ENCODE data around the gene KRT86.

KRT86 gene

DNA sequence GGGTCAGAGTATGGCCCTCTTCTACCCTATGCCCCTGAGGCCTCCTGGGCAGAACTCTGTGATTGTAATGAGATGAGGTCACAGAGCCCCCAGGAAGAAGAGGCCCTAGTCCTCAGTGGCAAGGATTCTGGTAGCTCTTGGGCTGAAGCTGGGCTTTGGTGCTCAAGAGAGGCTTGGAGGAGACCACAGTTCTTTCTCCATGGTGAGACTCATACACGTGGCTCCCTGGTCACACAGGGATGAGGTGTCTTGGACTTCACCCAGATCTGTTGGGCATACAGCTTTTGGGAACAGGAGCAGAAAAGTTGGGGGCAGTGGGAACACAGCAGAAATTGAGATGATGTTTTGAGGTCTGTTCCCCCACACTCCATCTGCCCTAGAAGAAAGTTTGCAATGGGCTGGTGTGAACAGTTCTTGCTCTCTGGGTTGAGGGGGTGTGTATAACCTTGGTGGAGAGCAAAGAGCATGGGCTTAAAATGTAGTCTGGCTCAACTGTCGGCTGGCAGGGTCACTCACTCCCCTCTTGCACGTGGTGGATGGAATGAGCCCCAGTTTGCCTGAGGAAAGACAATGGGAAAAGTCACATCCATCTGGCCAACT lies at the start of gene KRT86:
KRT86 (plus strand) TSS at position 125 of the 600 bp plus-strand sequence. CDS start 27,272 bp downstream, outside the sequence.
- DNase-seq (ENCODE audit: low read depth): no peak

DNA sequence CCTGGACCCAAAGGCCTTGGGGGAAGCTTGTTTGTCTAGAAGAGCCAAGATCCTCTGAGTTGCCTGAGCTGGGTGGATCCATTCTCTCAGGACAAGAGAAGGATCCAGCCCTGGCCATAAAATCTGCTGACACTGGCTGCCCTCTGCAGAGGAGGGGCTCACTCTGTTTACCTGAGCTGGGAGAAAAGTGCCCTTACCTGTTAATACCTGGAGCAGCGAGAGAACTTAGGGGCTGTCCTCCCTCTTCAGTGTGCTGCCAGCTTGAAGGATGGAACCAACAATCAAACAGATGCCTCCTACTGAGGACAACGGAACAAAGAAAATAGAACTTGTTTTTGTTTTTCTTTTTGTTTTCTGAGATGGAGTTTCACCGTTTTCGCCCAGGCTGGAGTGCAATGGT lies 48.7 kb upstream of the KRT86 start:
- no peak for DNase-seq (ENCODE audit: low read depth)

DNA sequence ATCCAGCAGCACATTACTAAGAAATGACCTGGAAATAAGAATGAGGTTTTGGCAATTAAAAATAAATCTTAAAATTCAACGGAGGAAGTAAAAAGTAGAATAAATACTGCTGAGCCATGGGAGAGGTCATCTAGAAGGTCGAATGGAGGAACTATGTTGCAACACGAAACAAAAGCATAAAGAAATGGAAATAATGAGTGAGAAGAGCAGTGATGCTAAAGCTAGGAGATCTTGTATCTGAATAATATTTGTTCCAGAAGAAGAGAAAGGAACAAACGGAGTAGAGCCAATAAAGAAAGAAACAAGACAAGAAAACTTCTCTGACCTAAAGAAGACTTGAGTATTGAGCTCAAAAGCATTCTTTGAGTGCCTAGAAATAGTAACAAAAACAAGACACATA lies 48.0 kb upstream of the KRT86 start:
- DNase-seq (ENCODE audit: low read depth): no peak

DNA sequence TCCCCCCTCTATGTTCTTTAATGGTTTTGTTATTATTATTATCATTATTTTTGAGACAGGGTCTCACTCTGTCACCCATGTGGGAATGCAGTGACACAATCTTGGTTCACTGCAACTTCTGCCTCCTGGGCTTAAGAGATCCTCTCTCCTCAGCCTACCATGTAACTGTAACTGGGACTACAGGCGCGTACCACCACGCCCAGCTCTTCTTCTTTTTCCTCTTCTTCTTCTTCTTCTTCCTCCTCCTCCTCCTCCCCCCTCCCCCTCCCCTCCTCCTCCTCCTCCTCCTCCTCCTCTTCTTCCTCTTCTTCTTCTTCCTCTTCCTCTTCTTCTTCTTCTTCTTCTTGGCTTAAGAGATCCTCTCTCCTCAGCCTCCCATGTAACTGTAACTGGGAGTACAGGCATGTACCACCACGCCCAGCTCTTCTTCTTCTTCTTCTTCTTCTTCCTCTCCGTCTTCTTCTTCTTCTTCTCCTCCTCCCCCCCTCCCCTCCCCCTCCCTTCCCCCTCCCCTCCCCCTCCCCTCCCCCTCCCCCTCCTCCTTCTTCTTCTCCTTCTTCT lies 46.8 kb upstream of the KRT86 start:
- DNase-seq (ENCODE audit: low read depth): no peak

DNA sequence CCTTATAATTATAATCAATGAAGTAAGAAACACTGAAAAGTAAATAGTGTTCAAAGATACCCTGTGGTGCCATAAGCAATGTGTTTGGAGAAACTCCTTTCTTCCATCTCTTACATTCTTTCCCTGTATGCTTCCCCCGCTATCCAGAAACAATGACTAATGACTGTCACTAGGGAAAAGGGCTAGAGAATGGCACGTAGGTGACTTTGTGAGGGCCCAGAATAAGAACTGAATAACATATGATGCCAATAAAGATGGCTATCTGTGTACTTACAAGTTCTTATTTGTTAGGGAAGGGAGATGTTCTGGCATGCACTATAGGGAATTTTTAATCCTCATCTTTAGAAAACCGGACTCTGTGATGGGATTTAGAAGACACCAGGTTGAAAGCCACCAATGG lies 46.1 kb upstream of the KRT86 start:
- no peak for DNase-seq (ENCODE audit: low read depth)

DNA sequence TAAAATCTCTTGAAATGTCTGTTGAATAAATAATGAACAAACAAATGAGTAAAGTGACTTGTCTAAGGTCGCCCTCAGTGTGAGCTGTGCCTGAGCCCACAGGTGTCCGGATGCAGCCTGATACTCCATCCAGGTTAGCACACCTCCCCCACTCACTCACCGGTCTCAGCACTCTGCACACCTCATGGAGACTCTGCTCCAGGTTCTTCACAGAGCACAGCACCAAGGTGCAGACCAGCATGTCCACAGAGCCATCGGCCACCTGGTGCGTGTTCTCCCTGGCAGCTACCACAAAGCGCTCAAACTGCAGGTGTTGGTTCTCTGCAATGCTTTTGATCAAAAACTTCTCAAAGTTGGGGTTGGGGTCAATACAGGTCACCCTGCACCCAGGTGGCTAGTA lies 45.5 kb upstream of the KRT86 start:
- DNase-seq (ENCODE audit: low read depth): no peak

DNA sequence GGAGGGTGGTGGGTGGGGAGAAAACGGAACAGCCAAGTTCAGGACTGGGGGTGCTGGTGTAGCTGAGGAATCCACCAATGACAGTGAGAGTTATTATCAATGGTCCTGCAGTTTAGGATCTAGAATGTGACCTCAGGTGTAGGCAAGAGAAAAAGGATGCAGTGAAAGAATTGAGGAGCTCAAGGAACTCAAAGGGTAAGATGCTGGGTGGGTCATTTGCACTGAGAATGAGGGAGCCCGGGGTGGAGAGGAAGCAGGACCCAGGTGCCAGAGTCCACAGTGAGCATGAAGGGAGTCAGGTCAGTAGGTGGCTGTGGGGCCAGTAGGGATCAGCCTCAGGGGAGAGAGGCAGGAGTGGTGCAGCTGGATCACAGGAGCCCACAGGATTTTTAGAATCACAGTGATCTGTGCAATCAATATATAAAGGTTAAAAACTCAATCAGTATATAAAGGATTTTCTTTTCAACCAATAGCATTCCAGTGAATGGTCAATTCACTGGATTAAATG lies 44.6 kb upstream of the KRT86 start:
- DNase-seq (ENCODE audit: low read depth): peak; percentile 45

DNA sequence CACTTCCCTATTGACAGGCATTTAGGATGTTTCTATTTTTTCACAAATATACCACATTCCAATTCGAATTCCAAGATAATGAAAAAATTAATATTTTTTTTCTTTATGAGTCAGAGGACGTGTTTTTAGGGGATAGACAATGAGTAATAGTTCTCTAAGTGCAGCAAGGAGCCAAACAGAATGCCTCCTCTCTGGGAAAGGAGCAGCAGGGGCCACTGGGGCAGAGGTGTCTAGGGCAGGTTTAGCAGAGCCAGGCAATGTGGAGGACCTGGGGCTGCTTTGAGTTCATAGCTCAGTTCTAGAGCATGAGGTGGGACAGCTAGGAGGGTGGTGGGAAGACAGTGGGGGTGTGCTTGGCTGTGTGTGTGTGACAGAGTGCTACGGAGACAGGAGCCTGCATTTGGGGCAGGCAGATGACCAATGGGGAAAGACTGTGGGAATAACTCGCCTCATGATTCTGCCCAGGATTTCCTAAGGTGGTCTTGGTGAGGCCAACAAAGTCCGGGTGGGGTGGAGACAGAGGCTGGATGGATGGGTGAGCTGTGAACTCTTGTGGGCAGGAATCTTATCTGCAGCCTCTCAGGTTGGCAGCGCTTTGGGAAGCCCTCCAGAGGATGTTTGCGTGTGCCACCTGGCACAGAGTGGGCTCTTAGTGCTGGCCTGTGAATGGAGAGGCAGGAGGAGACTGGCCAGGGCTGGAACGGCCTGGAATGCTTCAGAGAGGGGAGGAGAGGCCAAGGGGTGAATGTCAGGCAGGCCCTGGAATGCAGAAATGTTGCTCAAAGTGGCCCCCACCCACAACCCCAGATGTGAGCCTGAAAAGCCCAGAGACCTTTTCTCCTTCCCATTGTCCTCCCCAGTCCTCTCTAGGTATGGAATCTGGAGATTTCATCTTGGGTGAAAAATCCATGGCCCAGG lies 43.8 kb upstream of the KRT86 start:
- DNase-seq (ENCODE audit: low read depth): peak; percentile 91

DNA sequence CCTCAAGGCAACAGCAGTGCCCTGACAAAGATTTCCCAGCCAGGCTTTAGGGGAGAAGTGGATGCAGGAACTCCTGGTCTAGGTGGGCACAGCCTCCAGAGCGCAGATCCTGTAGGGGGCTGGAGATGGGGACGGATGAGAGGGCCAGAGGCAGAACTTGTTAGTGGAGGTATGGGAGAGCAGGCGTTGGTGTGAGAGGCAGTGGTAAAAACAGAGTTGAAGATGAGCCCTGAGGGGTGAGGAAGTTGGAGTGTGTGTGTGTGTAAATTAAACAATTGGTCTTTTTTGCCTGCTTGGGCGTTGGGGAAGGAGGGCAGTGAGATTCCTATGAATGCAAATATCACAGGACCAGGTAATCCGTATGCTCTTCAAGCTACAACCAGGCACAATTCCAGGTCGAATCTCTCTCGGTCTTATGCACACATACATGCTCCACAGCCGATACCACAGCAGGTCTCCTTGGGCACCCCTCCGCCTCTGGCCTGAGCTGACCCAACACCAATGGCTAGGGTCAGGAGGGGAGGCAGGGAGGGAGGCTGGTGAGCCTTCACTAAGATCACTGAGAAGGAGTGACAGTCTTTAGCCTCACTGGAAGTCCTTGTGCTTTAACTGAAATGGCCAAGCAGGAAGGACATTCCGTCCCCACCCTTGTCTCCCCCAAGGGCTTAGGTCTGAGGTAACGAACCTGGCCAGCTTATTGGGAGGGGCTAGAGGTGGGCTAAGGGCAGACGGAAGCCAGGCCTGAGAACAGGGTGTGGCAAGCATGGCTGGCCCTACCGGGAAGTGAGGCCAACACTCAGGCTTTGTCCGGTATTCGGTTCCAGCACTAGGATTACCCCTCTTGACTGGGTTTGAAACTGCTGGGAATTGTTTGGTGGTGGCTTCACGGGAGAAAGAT lies 42.9 kb upstream of the KRT86 start:
- DNase-seq (ENCODE audit: low read depth): no peak

DNA sequence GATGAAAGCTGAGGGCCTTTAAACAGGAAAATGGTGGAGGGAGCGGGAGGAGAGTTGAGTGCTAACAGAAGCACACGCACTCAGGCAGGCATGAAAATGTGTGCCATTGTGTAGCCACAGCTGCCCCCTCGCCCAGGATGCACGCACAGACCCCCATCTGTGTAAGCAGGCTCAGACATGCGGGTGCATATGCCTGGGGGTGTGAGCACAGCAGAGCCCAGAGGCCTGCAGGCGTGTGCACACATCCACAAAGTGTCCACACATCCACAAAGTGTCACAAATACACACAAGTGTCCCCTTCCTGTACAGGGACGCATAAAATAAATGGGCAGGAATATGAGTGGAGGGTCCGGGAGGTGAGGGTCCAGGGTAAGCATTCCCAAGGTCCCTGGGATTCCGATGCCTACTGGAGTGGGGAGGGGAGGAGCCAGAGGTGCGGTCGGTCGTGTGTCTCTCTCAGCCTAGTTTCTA lies 42.2 kb upstream of the KRT86 start:
- no peak for DNase-seq (ENCODE audit: low read depth)

DNA sequence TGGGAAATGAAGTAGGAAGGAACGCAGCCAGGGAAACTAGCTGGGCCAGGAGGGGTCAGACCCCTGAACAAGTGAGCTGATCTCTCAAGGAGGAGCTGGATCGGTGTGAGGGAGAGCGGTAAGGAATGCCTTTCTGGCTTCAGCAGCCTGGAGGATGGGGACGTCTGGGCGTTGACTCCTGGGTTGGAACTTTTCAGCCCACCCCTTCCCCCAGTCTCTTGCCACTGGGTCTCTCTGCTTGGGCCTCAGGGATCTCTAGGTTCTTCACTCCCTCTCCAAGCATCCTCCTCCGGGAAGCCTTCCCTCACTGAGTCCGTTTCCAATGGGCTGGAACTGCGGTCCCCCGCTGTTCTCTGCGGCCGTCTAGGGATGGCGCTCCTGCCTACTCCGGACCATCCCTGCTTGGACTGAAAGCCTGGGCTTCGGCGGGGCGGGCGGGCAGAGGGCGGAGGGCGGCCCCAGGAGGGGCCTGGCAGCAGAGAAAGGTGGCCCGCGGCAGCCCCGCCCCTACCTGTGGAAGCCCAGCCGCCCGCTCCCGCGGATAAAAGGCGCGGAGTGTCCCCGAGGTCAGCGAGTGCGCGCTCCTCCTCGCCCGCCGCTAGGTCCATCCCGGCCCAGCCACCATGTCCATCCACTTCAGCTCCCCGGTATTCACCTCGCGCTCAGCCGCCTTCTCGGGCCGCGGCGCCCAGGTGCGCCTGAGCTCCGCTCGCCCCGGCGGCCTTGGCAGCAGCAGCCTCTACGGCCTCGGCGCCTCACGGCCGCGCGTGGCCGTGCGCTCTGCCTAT lies 41.6 kb upstream of the KRT86 start, which contains the start of gene KRT7:
KRT7 (plus strand) TSS at position 570 of the 788 bp plus-strand sequence; CDS start at position 624, 54 bp downstream.
- DNase-seq (ENCODE audit: low read depth): no peak

DNA sequence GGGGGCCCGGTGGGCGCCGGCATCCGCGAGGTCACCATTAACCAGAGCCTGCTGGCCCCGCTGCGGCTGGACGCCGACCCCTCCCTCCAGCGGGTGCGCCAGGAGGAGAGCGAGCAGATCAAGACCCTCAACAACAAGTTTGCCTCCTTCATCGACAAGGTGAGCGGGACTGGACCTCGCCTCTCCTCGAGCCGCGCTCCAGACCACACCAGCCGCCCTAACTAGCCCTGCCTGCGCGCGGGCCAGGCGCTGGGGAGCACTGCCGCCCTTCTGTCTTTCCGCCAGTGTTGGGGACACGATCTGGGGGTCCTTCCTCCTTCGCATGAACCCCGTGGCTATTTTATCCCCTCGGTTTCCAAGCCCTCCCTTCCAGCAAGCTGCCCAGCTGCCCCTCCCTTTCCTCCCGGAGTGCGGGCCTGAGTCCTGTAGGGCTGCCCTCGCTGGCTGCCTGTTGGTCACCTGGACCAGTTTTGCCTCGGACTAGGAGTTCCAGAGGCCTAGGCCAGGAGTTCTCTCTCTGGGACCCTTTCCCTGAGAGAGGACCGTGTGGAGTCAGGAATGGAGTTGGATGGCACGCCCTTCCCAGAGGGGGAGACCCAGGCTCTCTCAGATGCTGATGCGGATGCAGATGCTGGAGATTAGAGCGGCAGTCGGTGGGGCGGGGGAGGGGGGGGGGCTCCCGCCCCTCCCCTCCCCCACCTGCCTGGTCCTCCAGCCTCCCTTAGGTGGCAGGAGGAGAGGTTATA lies 40.8 kb upstream of the KRT86 start:
- DNase-seq (ENCODE audit: low read depth): no peak

DNA sequence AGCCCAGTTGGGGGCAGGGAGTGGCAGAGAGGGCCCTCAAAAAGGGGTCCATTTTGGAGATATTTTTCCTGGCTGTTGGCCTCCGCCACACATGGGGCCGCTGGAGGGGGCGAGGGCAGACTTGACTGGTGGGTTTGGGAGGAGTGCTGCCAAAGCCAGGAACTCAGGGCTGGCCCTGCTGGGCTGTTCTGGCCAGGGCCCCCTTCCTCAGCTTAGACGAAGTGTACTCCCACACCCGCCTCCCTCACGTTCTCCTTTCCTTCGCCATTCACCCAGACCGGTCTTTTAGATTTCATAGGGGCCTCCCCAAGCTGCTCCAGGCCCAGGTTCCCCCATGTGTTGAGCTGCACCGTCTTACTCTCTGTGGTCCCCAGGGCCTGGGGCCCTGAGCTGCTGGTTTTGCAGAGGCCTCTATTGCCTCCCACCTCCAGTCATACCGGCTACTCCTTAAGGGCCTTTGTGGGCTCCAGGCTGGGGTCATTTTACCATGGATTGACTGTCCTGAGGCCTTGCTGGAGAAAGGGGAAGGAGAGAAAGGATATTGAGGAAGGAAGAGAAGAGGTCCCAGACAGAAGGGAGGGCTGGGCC lies 40.1 kb upstream of the KRT86 start:
- DNase-seq (ENCODE audit: low read depth): no peak

DNA sequence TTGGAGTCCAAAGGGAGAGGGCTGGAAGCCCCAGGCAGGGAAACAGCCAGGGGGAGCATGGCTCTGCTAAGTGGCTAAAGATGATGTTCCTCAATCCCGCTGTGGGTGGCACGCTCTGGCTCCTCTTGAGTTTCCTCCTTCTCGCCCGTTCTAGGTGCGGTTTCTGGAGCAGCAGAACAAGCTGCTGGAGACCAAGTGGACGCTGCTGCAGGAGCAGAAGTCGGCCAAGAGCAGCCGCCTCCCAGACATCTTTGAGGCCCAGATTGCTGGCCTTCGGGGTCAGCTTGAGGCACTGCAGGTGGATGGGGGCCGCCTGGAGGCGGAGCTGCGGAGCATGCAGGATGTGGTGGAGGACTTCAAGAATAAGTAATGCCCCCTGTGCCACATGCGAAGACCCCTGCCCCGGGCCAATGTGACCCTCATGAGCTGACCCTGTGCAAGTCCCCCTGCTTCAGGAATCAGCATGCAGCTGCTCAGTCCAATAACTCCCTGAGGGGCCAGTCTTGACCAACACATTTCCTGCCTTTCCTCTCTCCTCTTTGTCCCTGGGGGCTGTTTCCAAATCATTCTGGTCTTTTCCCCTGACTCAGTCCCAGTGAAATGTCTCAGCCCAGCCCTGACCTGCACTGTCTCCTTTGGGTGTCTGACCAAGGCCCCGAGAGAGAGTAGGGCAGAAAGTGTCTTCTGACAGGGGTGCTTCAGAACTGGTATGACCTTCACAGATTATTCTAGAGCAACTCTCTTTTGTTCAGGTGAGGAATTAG lies 39.3 kb upstream of the KRT86 start:
- no peak for DNase-seq (ENCODE audit: low read depth)

DNA sequence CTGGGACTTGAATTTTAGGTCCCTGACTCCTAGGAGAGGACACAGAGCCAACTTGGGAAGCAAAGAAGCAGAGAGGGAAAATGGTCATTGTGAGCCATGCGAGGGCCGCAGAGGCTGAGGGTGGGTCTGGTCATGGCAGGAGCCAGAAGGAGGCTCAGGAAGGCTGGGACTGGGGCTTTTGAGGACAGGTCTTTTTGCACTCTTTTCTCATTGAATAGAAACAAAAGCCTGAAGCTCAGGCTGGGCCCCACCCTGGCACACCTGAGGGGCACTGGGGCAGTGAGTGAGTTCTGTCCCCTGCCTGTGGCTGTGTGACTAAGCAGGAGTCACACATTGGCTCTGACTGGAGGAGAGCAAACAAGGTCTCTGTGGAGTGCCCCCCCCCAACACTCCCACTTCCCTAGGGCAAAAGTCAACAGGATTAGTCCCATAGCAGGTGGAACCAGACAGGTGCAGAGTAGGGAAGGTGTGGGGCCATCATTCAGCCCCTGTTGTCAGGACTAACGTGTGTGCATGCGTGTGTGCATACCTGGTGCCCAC lies 38.6 kb upstream of the KRT86 start:
- no peak for DNase-seq (ENCODE audit: low read depth)

DNA sequence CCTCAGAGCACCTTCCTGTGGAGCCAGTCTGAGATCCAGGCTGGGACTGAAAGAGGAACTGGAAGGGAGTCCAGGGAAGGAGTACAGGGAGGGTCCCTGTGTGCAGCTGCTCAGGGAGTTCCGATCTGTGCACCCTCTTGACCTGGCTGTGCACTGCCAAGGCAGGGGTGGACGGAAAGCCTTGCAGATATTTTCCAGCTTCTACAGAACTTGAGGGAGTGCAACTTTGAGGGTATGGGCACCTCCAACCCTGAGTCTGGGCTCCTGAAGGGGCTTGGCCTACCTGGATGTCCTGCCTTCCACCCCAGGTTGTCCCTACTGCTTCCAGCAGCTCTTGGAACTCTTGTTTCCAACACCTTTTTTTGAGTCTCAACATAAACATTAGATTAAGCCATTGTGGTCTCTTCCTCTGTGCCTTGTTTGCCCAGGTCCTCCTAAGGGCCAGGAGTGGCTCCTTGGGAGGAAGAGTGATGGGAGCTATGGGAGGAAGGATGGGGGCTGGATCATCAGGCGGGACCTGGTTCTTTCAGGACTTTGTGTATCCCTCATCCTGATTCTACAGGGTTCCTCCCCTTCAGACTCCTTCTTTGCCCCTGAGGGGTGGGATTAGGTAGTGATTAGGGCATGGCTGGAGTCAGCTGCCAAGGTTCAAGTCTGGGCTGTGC lies 37.9 kb upstream of the KRT86 start:
- no peak for DNase-seq (ENCODE audit: low read depth)

DNA sequence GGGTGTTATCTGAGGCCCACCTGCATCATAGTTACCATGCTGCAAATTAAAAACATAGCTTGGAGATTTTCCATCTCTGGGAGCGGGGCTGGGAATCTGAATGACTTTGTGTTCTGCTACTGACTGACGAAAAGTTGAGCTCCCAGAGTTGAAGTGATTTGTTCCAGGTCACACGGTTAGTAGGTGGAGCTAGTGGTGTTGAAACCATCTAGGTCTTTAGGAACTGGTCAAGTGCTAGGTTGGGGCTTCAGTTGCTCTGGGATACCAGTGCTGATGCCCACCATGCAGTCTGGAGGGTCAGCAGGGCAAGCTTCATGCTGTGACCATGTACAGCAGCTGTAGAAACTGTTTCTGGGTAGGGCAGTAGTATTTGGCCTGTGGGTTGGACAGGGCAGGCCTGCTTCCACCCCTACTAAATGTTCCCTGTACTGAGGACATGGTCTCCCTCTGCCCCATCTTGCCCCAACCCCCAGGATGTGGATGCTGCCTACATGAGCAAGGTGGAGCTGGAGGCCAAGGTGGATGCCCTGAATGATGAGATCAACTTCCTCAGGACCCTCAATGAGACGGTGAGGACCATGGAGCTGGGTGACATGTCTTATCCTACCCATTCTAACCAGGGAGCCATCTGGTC lies 36.1 kb upstream of the KRT86 start:
- no peak for DNase-seq (ENCODE audit: low read depth)

Data from HS-27A (cell line).